IMR-90 (cell line): ENCODE measurements around the gene PPIB. TPM values are rescaled to one million over a fixed set of nuclear protein-coding genes. Genes with fewer than 3 reads are reported as not detected.

Source experiments
- ATAC-seq: fragments of 200-7000 bp; cut with Tn5 transposase; 2 replicates; pipeline ENCODE4 v1.9.1; 2020; ENCODE audit warnings: low read depth, mild to moderate bottlenecking, moderate library complexity
- BruUV-seq: library from RNA; stranded (reverse); fragments of 400-500 nt; replicated peaks from 2 replicates; lab custom pipeline; 2021; lab: Mats Ljungman, UMichigan
- CTCF ChIA-PET: fragments of 300-600 bp; formaldehyde crosslinking; extraction: SDS; loops from one replicate; lab custom pipeline; 2021; ENCODE audit warnings: antibody characterized with exemption; lab: Yijun Ruan, JAX
- POLR2A ChIA-PET: fragments of 300-600 bp; sonication (Branson Sonifier 250); formaldehyde crosslinking; loops from one replicate; lab custom pipeline; 2022; ENCODE audit warnings: antibody characterized with exemption; ENCODE audit not compliant: unreplicated experiment; lab: Charles Lee
- DNase-seq: peaks from one replicate; pipeline ENCODE4 v3.0.0; 2013
- H2AFZ ChIP-seq: replicated peaks from 2 replicates; pipeline ENCODE3; 2013; ENCODE audit warnings: low read length, mild to moderate bottlenecking; ENCODE audit not compliant: poor library complexity
- H2AK5ac ChIP-seq: 2 replicates; pipeline ENCODE4 v1.6.1; 2013; ENCODE audit warnings: low read depth, low read length, inconsistent platforms
- H2AK9ac ChIP-seq: replicated peaks from 2 replicates; pipeline ENCODE3; 2013; ENCODE audit warnings: mild to moderate bottlenecking, low read depth, low read length, moderate library complexity; ENCODE audit not compliant: poor library complexity
- H2BK120ac ChIP-seq: 2 replicates; pipeline ENCODE4 v1.6.1; 2013; ENCODE audit warnings: low read depth, low read length, inconsistent platforms
- H2BK15ac ChIP-seq: 3 replicates; pipeline ENCODE4 v1.6.1; 2013; ENCODE audit warnings: low read depth, low read length, inconsistent platforms
- H2BK20ac ChIP-seq: 2 replicates; pipeline ENCODE4 v1.6.1; 2013; ENCODE audit warnings: low read depth, mild to moderate bottlenecking, inconsistent platforms, low read length, moderate library complexity
- H2BK5ac ChIP-seq: 2 replicates; pipeline ENCODE4 v1.6.1; 2013; ENCODE audit warnings: mild to moderate bottlenecking, low read depth, low read length, inconsistent platforms; ENCODE audit not compliant: poor library complexity, severe bottlenecking
- H3K14ac ChIP-seq: replicated peaks from 2 replicates; pipeline ENCODE4 v1.6.1; 2013; ENCODE audit warnings: low read depth, low read length, inconsistent platforms
- H3K18ac ChIP-seq: 2 replicates; pipeline ENCODE4 v1.6.1; 2013; ENCODE audit warnings: low read depth, low read length, control low read depth
- H3K23ac ChIP-seq: 2 replicates; pipeline ENCODE4 v1.6.1; 2013; ENCODE audit warnings: low read depth, low read length, inconsistent platforms
- H3K27ac ChIP-seq: 2 replicates; pipeline ENCODE4 v1.5.1; 2013; ENCODE audit warnings: mild to moderate bottlenecking, control low read depth, low read length; ENCODE audit not compliant: insufficient read depth
- H3K27me3 ChIP-seq: 2 replicates; pipeline ENCODE4 v1.6.1; 2013; ENCODE audit warnings: low read length; ENCODE audit not compliant: control insufficient read depth, insufficient read depth
- H3K36me3 ChIP-seq: 2 replicates; pipeline ENCODE4 v1.6.1; 2013; ENCODE audit warnings: low read length, mixed read lengths; ENCODE audit not compliant: control insufficient read depth, insufficient read depth
- H3K4ac ChIP-seq: 2 replicates; pipeline ENCODE4 v1.6.1; 2013; ENCODE audit warnings: low read depth, low read length, inconsistent platforms
- H3K4me1 ChIP-seq: 2 replicates; pipeline ENCODE4 v1.6.1; 2013; ENCODE audit warnings: low read length, mixed read lengths; ENCODE audit not compliant: control insufficient read depth, insufficient read depth
- H3K4me2 ChIP-seq: 2 replicates; pipeline ENCODE4 v1.6.1; 2013; ENCODE audit warnings: low read depth, mild to moderate bottlenecking, control low read depth, low read length, moderate library complexity
- H3K4me3 ChIP-seq: 2 replicates; pipeline ENCODE4 v1.5.1; 2013; ENCODE audit warnings: low read depth, mild to moderate bottlenecking, control low read depth, low read length, moderate library complexity; ENCODE audit not compliant: insufficient read depth
- H3K56ac ChIP-seq: 2 replicates; pipeline ENCODE4 v1.6.1; 2013; ENCODE audit warnings: low read length, inconsistent platforms; ENCODE audit not compliant: insufficient read depth; ENCODE audit errors: extremely low read depth
- H3K79me1 ChIP-seq, 2 experiments: 2 replicates each; pipeline ENCODE4 v1.6.1; 2013; ENCODE audit warnings: low read length in 2 of 2, inconsistent platforms in 1 of 2, low read depth in 1 of 2
- H3K9ac ChIP-seq: 2 replicates; pipeline ENCODE4 v1.6.1; 2013; ENCODE audit warnings: low read depth, low read length, control low read depth
- H3K9me1 ChIP-seq: 2 replicates; pipeline ENCODE4 v1.6.1; 2013; ENCODE audit warnings: low read length, inconsistent platforms; ENCODE audit not compliant: insufficient read depth
- H3K9me3 ChIP-seq: 2 replicates; pipeline ENCODE4 v1.6.1; 2013; ENCODE audit warnings: low read length; ENCODE audit not compliant: control insufficient read depth, insufficient read depth
- H4K20me1 ChIP-seq: 2 replicates; pipeline ENCODE4 v1.6.1; 2013; ENCODE audit warnings: low read length, inconsistent platforms; ENCODE audit not compliant: insufficient read depth
- H4K5ac ChIP-seq: 2 replicates; pipeline ENCODE4 v1.6.1; 2013; ENCODE audit warnings: mild to moderate bottlenecking, low read depth, low read length, control low read depth
- H4K8ac ChIP-seq, 2 experiments: 2 replicates each; pipeline ENCODE4 v1.6.1; 2013; ENCODE audit warnings: low read depth in 2 of 2, low read length in 2 of 2, control low read depth in 1 of 2, inconsistent platforms in 1 of 2
- H4K91ac ChIP-seq: 2 replicates; pipeline ENCODE4 v1.6.1; 2013; ENCODE audit warnings: low read depth, low read length, inconsistent platforms; ENCODE audit not compliant: insufficient read depth
- CEBPB ChIP-seq: IDR thresholded peaks from 2 replicates; pipeline ENCODE4 v1.6.1; 2012; ENCODE audit warnings: low read depth, low read length, improper control_type of control experiment
- CHD1 ChIP-seq: IDR thresholded peaks from 2 replicates; pipeline ENCODE4 v1.6.1; 2012; ENCODE audit warnings: low read depth, low read length, improper control_type of control experiment
- ELK1 ChIP-seq: fragments of 150-350 bp; IDR thresholded peaks from 2 replicates; pipeline ENCODE4 v1.6.1; 2016; ENCODE audit warnings: low read depth, mild to moderate bottlenecking, low read length, moderate library complexity, borderline replicate concordance
- MAZ ChIP-seq: IDR thresholded peaks from 2 replicates; pipeline ENCODE4 v1.6.1; 2012; ENCODE audit warnings: low read depth, mild to moderate bottlenecking, low read length, improper control_type of control experiment, moderate library complexity, borderline replicate concordance
- MXI1 ChIP-seq: IDR thresholded peaks from 2 replicates; pipeline ENCODE4 v1.6.1; 2012; ENCODE audit warnings: low read depth, mild to moderate bottlenecking, low read length, moderate library complexity, borderline replicate concordance
- NFE2L2 ChIP-seq: fragments of 150-350 bp; IDR thresholded peaks from 2 replicates; pipeline ENCODE4 v1.6.1; 2016; ENCODE audit warnings: low read depth, mild to moderate bottlenecking, low read length
- RAD21 ChIP-seq: IDR thresholded peaks from 2 replicates; pipeline ENCODE4 v1.6.1; 2012; ENCODE audit warnings: low read length, improper control_type of control experiment
- RCOR1 ChIP-seq: IDR thresholded peaks from 2 replicates; pipeline ENCODE4 v1.6.1; 2012; ENCODE audit warnings: mild to moderate bottlenecking, low read length, improper control_type of control experiment; ENCODE audit not compliant: insufficient replicate concordance
- RFX5 ChIP-seq: IDR thresholded peaks from 2 replicates; pipeline ENCODE4 v1.8.0; 2012; ENCODE audit warnings: low read depth, mild to moderate bottlenecking, low read length, moderate library complexity
- USF2 ChIP-seq: fragments of 150-350 bp; IDR thresholded peaks from 2 replicates; pipeline ENCODE4 v1.6.1; 2017; ENCODE audit warnings: mild to moderate bottlenecking, antibody characterized with exemption, low read length, low read depth
- whole genome bisulfite sequencing, 2 experiments: methylation state at CpG; one replicate each; pipeline versions ENCODE4 v1.1.5 to v1.1.7; 2013; ENCODE audit warnings: missing lambda C conversion rate in 2 of 2; ENCODE audit not compliant: insufficient read length in 1 of 2; ENCODE audit errors: extremely low coverage in 2 of 2; 5-methylcytosine and 5-hydroxymethylcytosine counted together
- dilution Hi-C: fragments of 300-500 bp; cut with HindIII; formaldehyde crosslinking; loops from one replicate; pipeline ENCODE4 v1.14.3; 2018; ENCODE audit warnings: low sequenced_read_pairs; ENCODE audit not compliant: unreplicated experiment
- in situ Hi-C: fragments of 300-500 bp; cut with MboI; formaldehyde crosslinking; loops from 3 replicates; pipeline ENCODE4 v1.14.3; 2019; ENCODE audit warnings: low sequenced_read_pairs, inconsistent platforms, mixed read lengths
- intact Hi-C: fragments of 100-400 bp; cut with micrococcal nuclease; formaldehyde crosslinking; loops from 2 replicates; pipeline ENCODE4 v1.10.0; 2022
- polyA plus RNA-seq, 3 experiments: library from polyadenylated mRNA; depleted of rRNA; stranded (reverse); fragments of >200 nt; gene quantifications; 2 replicates each; pipeline ENCODE4 v1.2.3, GENCODE V29; 2012; ENCODE audit warnings: low replicate concordance in 1 of 3
- total RNA-seq: library from RNA; depleted of rRNA; stranded (reverse); fragments of >200 nt; gene quantifications from 2 replicates; pipeline ENCODE4 v1.2.3, GENCODE V29; 2012

PPIB gene
- total and polyA plus RNA-seq, 2 of the 4 experiments (the other 2 are of a cell fraction) = 1,358 to 1,682 TPM

DNA sequence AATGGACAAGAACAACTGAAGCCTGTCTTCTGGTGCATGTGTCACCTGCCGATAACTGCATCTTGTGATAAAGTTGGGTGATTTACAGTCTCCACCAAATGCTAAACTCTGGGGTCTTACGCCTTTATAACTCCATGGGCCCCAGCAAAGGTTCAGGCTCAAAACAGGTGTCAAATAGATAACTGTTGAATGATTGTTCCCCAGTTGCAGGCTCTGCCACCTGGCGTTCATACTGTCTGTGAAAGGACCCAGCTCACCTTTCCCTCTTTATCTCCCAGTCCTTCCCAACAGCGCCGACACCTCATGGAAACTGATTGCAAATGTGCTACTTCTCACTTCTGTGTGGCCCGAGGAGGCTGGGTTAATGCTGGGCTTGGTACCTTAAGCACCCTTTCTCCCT, 19.5 kb downstream of the PPIB start:
- TF ChIP-seq USF2 = no peak
- TF ChIP-seq MXI1 = no peak
- no peak for TF ChIP-seq ELK1
- TF ChIP-seq NFE2L2 = no peak
- no peak for TF ChIP-seq RFX5
- TF ChIP-seq CHD1 = no peak
- TF ChIP-seq CEBPB = no peak
- no peak for TF ChIP-seq RAD21
- no peak for TF ChIP-seq MAZ
- TF ChIP-seq RCOR1 = no peak
- Histone ChIP-seq H3K9me1 (0 out of 2 replicates have a peak, but pooled peaks cover 4% of the 10 kb centered on the region), H3K9me3 (no peaks in the 10 kb centered on the region), H2AK5ac (no peak overlapping the region), H3K4ac (no peak overlapping the region), H4K91ac (no peak overlapping the region), H2BK5ac (no peak overlapping the region), H2BK15ac (no peak overlapping the region), H3K4me2 (no peak overlapping the region), H3K14ac (no peak overlapping the region), H3K27ac (no peak overlapping the region), H4K8ac (no peak overlapping the region), H2AK9ac (no peak overlapping the region), H3K4me1 (no peaks in the 10 kb centered on the region; the same call in 1 of the 2 replicates), H3K56ac (no peak overlapping the region), H3K23ac (no peak overlapping the region), H2BK120ac (no peak overlapping the region), H4K20me1 (no peaks in the 10 kb centered on the region), H2AFZ (no peak overlapping the region), H3K27me3 (no peaks in the 10 kb centered on the region), H2BK20ac (no peak overlapping the region), H3K4me3 (no peak overlapping the region), H3K9ac (no peak overlapping the region), H3K79me1 (no peaks in the 10 kb centered on the region), H3K18ac (no peak overlapping the region), H3K36me3 (peaks cover 23% of the 10 kb centered on the region), H4K5ac (no peak overlapping the region)
- in situ Hi-C loops = no loop called here
- ChIA-PET POLR2A (no interaction called here), CTCF (interaction anchor here (0.9 kb wide), 1 partner anchor 10 kb away, joined by 5 read pairs; no protein-coding TSS in a partner anchor)
- intact Hi-C loops = no loop called here
- DNase-seq = no peak
- no TSS peak for BruUV-seq
- no peak for ATAC-seq
- dilution Hi-C loops = no loop called here
- 100% methylated on average over 1 of the region's 6 CpGs; no CpG with 5 or more reads in 1 of the 2 experiments for WGBS, 2 experiments
